HG02642 (cell line): ENCODE measurements around the gene SYCP2.

ENCODE experiments used
- ATAC-seq: cut with Tn5 transposase; IDR thresholded peaks from one replicate; pipeline ENCODE4 v1.9.1; 2021; ENCODE audit warnings: mild to moderate bottlenecking; ENCODE audit not compliant: unreplicated experiment, poor library complexity

SYCP2 gene

GRCh38 chr20:59825944-59826759 is 107.3 kb downstream of the SYCP2 start:
- ATAC-seq, result no peak

- ATAC-seq, result no peak
These were observed 107.9 kb downstream of the SYCP2 start for GRCh38 chr20:59825563-59825920.

GRCh38 chr20:59824711-59825562 is 108.5 kb downstream of the SYCP2 start:
- ATAC-seq, result no peak

GRCh38 chr20:59823491-59824259 is 109.8 kb downstream of the SYCP2 start:
- no peak for ATAC-seq

GRCh38 chr20:59823030-59823423 is 110.4 kb downstream of the SYCP2 start:
- no peak for ATAC-seq

- ATAC-seq, result no peak
These were observed 111.0 kb downstream of the SYCP2 start for GRCh38 chr20:59822291-59823029.

- no peak for ATAC-seq
These were observed 111.6 kb downstream of the SYCP2 start for GRCh38 chr20:59821788-59822187.

GRCh38 chr20:59821201-59821600 is 112.2 kb downstream of the SYCP2 start:
- no peak for ATAC-seq

GRCh38 chr20:59820204-59821041 is 113.0 kb downstream of the SYCP2 start:
- ATAC-seq, result no peak

- no peak for ATAC-seq
These were observed 113.8 kb downstream of the SYCP2 start for GRCh38 chr20:59819496-59820203.

- no peak for ATAC-seq
These were observed 114.5 kb downstream of the SYCP2 start for GRCh38 chr20:59818911-59819310.

GRCh38 chr20:59817846-59818615 is 115.4 kb downstream of the SYCP2 start:
- ATAC-seq, result no peak

GRCh38 chr20:59817406-59817805 is 116.0 kb downstream of the SYCP2 start:
- ATAC-seq, result no peak

- ATAC-seq, result no peak
These were observed 117.2 kb downstream of the SYCP2 start for GRCh38 chr20:59816146-59816738.

- ATAC-seq, result no peak
These were observed 118.5 kb downstream of the SYCP2 start for GRCh38 chr20:59814840-59815340.

GRCh38 chr20:59813948-59814839 is 119.2 kb downstream of the SYCP2 start:
- ATAC-seq, result no peak
